ENCODE data around the gene AHDC1.

DNA sequence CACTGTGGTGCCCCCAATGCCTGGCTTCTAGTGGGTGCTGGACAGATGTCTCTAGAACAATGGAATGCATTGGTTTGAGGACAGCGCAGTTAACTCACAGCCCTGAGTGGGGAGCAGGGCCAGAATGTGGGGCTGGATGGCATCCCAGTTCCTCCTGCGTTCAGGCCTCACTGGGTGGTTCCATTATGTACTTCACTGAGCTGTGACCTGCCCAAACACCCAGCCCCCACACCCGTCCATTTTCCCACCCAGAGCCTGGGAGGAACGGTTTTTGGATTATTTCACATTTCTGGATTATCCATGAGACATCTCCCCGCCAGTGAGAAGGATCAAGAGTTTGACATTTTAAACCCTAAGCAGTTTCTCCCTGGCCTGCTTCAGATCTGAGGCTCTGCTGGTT is 58.7 kb downstream of the AHDC1 start:
- TF ChIP-seq, protein P1, sequence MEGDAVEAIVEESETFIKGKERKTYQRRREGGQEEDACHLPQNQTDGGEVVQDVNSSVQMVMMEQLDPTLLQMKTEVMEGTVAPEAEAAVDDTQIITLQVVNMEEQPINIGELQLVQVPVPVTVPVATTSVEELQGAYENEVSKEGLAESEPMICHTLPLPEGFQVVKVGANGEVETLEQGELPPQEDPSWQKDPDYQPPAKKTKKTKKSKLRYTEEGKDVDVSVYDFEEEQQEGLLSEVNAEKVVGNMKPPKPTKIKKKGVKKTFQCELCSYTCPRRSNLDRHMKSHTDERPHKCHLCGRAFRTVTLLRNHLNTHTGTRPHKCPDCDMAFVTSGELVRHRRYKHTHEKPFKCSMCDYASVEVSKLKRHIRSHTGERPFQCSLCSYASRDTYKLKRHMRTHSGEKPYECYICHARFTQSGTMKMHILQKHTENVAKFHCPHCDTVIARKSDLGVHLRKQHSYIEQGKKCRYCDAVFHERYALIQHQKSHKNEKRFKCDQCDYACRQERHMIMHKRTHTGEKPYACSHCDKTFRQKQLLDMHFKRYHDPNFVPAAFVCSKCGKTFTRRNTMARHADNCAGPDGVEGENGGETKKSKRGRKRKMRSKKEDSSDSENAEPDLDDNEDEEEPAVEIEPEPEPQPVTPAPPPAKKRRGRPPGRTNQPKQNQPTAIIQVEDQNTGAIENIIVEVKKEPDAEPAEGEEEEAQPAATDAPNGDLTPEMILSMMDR (conservative IDR thresholded peaks at IDR 0.05 in 1 of 2, IDR thresholded peaks at IDR 0.05 in 1 of 2; ENCODE audit: low read depth in 1 of 2, low read length in 2 of 2): no peak
- no peak for TF ChIP-seq EZH2 (IDR thresholded peaks at IDR 0.05; ENCODE audit: low read length, missing control alignments)

All from fibroblast of lung (primary cell).